ENCODE results near the gene XRCC3.
"Not testable (repeated sequence)": the region's sequence is repeated elsewhere in the genome, so short reads cannot be mapped to it uniquely, and the experiment has no call there.

The XRCC3 gene

DNA sequence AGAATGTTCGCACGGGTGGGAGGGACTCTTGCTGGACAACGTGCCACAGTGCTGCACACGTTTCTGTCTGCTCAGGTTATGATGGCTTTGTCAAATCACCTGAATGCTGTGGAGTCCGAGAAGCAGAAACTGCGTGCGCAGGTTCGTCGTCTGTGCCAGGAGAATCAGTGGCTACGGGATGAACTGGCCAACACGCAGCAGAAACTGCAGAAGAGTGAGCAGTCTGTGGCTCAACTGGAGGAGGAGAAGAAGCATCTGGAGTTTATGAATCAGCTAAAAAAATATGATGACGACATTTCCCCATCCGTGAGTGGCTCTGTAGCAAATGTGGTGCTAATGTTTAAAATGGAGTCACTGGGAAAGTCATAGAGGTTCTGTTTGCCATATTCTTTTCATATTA is 57.8 kb downstream of the XRCC3 start:
- DNase-seq, result no peak

DNA sequence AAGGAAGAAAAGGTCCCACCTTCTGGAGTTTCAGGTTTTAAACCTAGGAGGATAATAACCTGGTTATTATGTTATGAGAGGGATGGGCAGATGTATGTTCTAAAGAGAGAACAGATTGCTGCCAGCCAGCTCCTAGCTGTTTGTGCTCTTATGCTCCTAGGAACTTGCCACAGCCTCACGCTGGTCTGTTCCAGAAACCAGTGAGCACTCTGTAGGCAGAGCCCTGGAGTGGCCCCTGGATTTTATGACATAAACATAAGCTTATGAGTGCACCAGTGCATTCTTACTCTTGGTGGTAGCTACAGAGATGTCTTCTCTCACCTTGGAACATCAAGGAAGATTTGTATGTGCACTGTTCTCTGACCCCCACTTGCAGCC is 58.5 kb downstream of the XRCC3 start:
- no peak for DNase-seq

DNA sequence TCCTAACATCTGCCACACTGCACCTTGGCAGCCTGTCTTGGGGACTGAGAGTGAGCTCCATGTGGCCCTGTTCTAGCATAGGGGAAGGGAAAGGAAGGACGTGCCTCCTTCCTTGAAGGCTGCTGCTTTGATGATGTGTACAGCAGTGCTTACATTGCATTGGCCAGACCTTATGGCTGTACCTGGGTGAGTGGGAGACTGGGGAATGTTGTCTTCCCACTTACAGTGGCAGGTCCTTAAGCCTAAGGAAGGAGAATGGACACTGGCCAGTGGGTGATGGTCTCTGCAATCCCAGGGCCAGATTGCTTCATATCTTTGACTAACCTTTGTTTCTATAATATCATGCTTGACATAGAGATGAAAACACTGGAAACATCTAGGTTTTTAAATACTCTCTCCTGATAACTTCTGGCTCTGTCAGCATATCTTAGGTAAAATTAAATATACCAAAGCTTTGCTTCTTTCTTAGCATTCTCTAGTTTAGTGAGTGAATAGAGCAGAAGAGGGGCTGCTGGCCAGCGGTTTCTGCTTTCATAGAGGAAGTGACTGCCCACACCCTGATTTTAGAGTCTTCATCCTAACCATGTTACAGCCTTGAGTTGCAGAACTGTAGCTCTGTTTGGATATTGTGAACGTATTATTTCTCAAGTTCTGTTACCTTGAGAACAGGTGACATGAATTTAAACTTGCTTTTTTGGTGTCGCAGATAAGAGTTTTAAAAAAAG is 59.1 kb downstream of the XRCC3 start:
- DNase-seq, result no peak

DNA sequence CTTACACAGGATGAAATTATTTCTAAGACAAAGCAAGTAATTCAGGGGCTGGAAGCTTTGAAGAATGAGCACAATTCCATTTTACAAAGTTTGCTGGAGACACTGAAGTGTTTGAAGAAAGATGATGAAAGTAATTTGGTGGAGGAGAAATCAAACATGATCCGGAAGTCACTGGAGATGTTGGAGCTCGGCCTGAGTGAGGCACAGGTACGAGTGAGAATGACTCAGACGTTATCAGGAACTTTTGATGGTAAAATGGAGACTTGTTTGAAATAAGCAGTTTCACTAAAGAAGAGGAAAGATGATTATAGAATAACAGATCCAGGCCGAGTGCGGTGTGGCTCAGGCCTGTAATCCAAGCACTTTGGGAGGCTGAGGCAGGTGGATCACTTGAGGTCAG is 60.6 kb downstream of the XRCC3 start:
- no peak for DNase-seq

DNA sequence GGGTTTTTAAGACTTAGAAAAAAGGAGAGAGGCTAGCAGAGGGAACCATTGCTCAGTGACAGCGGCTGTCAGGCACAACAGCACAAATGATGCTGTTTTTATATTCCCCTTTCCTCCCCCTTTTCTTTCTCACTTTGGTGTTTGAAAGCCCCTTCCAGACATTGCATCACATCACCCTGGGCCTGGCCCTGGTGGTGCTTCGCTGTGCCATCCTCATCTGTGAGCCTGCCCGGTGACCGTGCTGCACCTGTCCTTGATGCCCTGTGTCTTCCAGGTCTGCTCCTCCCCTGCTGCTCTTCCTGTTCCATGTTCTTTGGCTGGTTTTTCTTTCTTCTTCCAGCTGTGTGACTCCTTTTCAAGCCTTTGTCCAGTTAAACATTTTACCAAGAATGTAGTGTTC is 61.4 kb downstream of the XRCC3 start:
- DNase-seq, result no peak

DNA sequence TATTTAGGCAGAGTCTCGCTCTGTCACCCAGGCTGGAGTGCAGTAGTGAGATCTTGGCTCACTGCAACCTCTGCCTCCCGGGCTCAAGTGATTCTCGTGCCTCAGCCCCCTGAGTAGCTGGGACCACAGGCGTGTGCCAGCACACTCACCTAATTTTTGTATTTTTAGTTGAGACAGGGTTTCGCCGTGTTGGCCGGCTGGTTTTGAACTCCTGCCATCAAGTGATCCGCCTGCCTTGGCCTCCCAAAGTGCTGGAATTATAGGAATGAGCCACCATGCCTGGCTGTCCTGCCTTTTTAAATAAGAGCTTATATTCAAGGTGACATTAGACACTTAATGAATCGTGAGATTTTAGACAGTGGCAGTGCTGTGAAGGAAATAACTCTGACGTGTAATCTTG is 61.9 kb downstream of the XRCC3 start:
- DNase-seq, result not testable (repeated sequence)

DNA sequence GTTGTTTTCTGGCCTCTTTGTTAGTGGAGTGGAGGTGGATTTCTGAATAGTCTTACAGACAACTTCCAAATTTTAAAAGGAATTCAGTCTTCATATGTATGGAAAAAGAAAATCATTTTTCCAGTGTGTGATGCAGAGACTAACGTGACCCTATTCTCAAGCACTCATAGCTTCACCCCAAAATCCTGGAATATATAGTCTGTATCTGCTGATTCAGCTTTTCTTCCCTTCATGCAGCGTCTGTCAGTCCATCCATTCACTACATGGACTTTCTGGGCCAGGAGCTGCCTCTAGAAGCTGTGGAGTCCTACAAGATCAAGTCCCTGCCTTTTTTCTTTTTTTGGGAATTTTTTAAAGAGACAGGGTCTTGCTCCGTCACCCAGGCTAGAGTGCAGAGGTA is 62.4 kb downstream of the XRCC3 start:
- DNase-seq, result no peak

DNA sequence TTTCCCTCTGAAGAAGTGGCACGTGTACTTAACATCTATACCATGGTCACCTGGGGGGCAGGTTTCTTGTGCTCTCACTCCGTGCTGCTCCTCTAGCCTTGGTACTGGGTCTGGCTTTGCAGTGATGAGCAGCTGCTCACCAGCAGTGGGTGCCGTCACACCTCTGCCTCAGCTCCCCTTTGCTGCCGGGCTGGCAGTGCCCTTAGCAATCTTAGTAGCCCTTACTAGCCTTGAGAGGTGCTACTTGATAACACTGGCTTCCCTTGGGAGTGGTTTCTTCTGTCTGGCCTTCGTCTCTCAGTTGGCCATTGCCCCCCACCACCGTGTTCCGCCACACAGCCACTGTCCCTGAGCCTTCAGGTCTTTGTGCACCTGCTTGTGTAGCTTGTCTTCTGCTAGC is 63.7 kb downstream of the XRCC3 start:
- DNase-seq, result no peak

DNA sequence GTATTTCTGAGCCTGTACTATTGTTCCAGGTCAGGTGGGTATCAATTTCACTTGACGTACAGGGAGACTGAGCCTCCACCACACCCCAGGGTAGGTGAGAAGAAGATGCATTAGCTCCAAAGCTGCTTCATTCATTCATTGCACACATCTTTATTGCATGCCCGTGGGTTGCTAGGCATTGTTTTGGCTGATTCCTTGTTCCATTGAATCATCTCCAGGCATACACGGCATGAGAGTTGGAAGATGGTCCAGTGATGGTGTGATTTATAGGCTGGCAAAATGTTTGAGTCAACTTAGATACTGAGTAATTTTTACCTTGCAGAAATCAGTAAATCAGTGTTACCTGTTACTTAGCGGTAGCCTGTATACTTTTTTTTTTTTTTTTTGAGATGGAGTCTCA is 65.0 kb downstream of the XRCC3 start:
- no peak for DNase-seq

DNA sequence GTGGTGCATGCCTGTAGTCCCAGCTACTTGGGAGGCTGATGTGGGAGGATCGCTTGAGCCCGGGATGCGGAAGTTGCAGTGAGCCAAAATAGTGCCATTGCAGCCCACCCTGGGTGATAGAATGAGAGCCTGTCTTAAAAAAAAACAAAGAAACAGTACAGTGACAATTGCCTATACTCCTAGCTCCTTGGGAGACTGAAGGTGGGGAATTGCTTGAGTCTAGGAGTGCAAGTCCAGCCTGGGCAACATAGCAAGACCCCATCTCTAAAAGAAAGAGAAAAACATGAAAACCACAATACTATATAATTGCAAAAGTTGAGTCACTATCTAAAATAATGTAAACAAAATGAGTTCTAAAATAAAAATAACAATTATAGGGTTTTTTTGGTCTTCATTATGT is 66.2 kb downstream of the XRCC3 start:
- no peak for DNase-seq
